Vagina (tissue), 2 donors: ENCODE measurements around the gene SPDYA.
"Not testable (repeated sequence)": the region's sequence is repeated elsewhere in the genome, so short reads cannot be mapped to it uniquely, and the experiment has no call there.

ENCODE experiments used
- CTCF ChIP-seq, 3 experiments: fragments of 450-650 bp in 2 of 3; fragments of 200-600 bp in 1 of 3; sonication (generic) in 1 of 3; IDR thresholded peaks; one replicate each; pipeline ENCODE4 v1.5.1; 2017 to 2019; ENCODE audit warnings: antibody characterized with exemption in 3 of 3, mild to moderate bottlenecking in 2 of 3, moderate library complexity in 2 of 3
- POLR2AphosphoS5 ChIP-seq, 2 donors: sonication (generic); formaldehyde crosslinking; IDR thresholded peaks; one replicate each; pipeline ENCODE4 v1.9.0; 2017; ENCODE audit warnings: antibody characterized with exemption in 2 of 2, mild to moderate bottlenecking in 2 of 2, low read depth in 1 of 2; ENCODE audit not compliant: insufficient read depth in 1 of 2

GRCh38 chr2:28784570-28784969, 26.1 kb upstream of the SPDYA start:
- TF ChIP-seq CTCF (IDR thresholded peaks at IDR 0.05); POLR2AphosphoS5 (IDR thresholded peaks at IDR 0.05; ENCODE audit: insufficient read depth in 1 of 2, low read depth in 1 of 2): not testable (repeated sequence)
